ENCODE data around the gene SPEM1. TPM values are rescaled to one million over a fixed set of nuclear protein-coding genes. Genes with fewer than 3 reads are reported as not detected.

SPEM1 gene
- total and polyA plus RNA-seq, 8 donors = 0.20 TPM; not detected in 7

GRCh38 chr17:7429722-7430121 lies 9.6 kb downstream of the SPEM1 start:
- Histone ChIP-seq H3K27ac (no peak overlapping the region), H3K4me1 (peaks cover 0 to 2% (median 2%) of the 10 kb centered on the region in 4 donors), H3K4me3 (no peak overlapping the region), H3K36me3 (no peaks in the 10 kb centered on the region), H3K9me3 (no peaks in the 10 kb centered on the region), H3K27me3 (peaks cover 0 to 14% (median 0%) of the 10 kb centered on the region in 3 donors)
- 84 to 92% (median 89%) methylated on average over 8 to 10 of the region's 10 CpGs for WGBS, 5 donors
- intact Hi-C loops (cut with DNase I; ENCODE audit: low total_unique reads) = loop anchor here (10.0 kb wide), 1 partner anchor 65 kb away; no protein-coding TSS in a partner anchor
- no peak for TF ChIP-seq POLR2A (IDR thresholded peaks at IDR 0.05)
- no peak for DNase-seq

DNA sequence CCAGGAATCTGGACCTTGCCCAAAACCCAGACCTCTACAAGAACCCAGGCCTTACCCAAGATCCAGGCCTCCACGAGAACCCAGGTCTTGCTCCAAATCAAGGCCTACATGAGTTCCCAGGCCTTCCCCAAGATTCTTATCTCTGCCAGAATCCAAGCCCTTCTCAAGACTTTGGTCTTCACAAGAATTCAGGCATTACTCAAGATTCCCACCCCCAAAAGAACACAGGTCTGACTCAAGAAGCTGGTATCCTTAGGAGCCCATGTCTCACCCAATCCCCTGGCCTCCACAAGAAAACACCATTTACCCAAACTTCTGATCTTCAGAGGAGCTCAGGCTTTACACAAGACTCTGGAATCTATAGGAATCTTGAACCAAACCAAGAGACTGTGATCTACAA lies 11.1 kb downstream of the SPEM1 start:
- no peak for DNase-seq
- H3K27me3 ChIP-seq = peaks cover 0 to 30% (median 0%) of the 10 kb centered on the region in 3 donors
- no peak overlapping the region for H3K4me3 ChIP-seq
- peaks cover 2 to 17% (median 14%) of the 10 kb centered on the region in 4 donors for H3K4me1 ChIP-seq
- no peaks in the 10 kb centered on the region for H3K9me3 ChIP-seq
- intact Hi-C loops (cut with DNase I; ENCODE audit: low total_unique reads) = no loop called here
- TF ChIP-seq POLR2AphosphoS5 (IDR thresholded peaks at IDR 0.05) (no peak), POLR2A (IDR thresholded peaks at IDR 0.05) (no peak), EP300 (IDR thresholded peaks at IDR 0.05) (no peak)
- TF ChIP-seq, protein P1, sequence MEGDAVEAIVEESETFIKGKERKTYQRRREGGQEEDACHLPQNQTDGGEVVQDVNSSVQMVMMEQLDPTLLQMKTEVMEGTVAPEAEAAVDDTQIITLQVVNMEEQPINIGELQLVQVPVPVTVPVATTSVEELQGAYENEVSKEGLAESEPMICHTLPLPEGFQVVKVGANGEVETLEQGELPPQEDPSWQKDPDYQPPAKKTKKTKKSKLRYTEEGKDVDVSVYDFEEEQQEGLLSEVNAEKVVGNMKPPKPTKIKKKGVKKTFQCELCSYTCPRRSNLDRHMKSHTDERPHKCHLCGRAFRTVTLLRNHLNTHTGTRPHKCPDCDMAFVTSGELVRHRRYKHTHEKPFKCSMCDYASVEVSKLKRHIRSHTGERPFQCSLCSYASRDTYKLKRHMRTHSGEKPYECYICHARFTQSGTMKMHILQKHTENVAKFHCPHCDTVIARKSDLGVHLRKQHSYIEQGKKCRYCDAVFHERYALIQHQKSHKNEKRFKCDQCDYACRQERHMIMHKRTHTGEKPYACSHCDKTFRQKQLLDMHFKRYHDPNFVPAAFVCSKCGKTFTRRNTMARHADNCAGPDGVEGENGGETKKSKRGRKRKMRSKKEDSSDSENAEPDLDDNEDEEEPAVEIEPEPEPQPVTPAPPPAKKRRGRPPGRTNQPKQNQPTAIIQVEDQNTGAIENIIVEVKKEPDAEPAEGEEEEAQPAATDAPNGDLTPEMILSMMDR (IDR thresholded peaks at IDR 0.05) = no peak
- WGBS, 5 donors = 80 to 92% (median 89%) methylated on average over 1 of the region's 1 CpG
- no peaks in the 10 kb centered on the region for H3K36me3 ChIP-seq
- no peak overlapping the region for H3K27ac ChIP-seq

DNA sequence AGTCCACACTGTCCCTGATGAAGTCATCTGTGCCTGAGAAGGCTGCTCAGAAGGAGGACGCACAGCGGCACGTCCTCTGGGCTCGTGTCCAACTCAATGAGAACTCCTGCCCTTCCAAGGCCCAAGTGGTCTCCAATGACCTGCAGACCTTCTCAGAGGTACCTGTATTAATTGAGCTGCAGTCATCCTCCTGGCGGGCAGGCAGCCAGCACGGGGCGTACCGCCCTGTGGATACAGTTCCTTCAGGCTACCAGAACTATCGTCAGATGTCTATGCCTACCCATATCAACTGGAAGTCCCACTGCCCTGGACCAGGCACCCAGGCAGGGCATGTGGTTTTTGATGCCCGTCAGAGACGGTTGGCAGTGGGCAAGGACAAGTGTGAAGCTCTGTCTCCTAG lies 12.2 kb downstream of the SPEM1 start:
- no peak overlapping the region for H3K27ac ChIP-seq
- WGBS, 5 donors = 87 to 96% (median 93%) methylated on average over 11 of the region's 11 CpGs
- intact Hi-C loops (cut with DNase I; ENCODE audit: low total_unique reads) = no loop called here
- H3K36me3 ChIP-seq = no peaks in the 10 kb centered on the region
- TF ChIP-seq POLR2AphosphoS5 (IDR thresholded peaks at IDR 0.05) (no peak), EP300 (IDR thresholded peaks at IDR 0.05) (no peak), POLR2A (IDR thresholded peaks at IDR 0.05) (no peak)
- TF ChIP-seq, protein P1 (IDR thresholded peaks at IDR 0.05) = no peak
- H3K9me3 ChIP-seq = no peaks in the 10 kb centered on the region
- peaks cover 7 to 28% (median 25%) of the 10 kb centered on the region in 4 donors for H3K4me1 ChIP-seq
- no peak overlapping the region for H3K4me3 ChIP-seq
- DNase-seq = no peak
- peaks cover 0 to 39% (median 2%) of the 10 kb centered on the region in 3 donors for H3K27me3 ChIP-seq

DNA sequence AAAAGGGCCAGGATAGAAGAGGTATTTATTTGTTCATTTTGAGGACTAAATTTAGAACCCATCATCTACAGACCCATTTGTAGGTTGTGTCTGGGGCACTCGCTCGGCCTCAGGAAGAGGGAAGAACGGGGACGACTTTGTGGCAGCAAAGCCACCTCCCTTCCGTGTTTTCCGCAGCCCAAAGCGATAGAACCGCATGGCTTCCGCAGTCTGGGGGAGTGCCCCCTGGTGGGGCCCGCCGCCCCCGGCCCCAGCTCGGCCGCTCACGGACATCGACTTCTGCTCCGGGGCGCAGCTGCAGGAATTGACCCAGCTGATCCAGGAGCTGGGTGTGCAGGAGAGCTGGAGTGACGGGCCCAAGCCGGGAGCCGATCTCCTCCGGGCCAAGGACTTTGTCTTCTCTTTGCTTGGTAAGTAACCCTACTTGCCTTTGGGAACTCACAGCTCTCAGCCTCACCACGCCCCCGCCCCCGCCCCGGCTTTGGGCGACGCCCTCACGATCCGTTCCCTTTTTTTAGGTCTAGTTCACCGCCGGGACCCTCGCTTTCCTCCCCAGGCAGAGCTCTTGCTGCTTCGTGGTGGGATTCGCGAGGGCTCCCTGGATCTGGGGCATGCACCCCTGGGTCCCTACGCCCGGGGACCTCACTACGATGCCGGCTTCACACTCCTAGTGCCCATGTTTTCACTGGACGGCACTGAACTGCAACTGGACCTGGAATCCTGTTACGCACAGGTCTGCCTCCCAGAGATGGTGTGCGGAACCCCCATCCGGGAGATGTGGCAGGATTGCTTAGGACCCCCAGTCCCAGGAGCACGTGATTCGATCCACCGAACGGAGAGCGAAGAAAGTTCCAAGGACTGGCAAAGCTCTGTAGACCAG lies 15.8 kb downstream of the SPEM1 start:
- WGBS, 5 donors = 4 to 11% (median 5%) methylated on average over 30 to 49 of the region's 49 CpGs
- DNase-seq = peak; percentile 53 to 82
- Histone ChIP-seq H3K36me3 (no peaks in the 10 kb centered on the region), H3K4me3 (peak overlapping the region; percentile 47 to 62 (median 54)), H3K27me3 (peaks cover 11 to 75% (median 34%) of the 10 kb centered on the region in 3 donors), H3K4me1 (peaks cover 34 to 63% (median 60%) of the 10 kb centered on the region in 4 donors), H3K27ac (peak overlapping the region; percentile 79 to 90 (median 84)), H3K9me3 (no peaks in the 10 kb centered on the region)
- intact Hi-C loops (cut with DNase I; ENCODE audit: low total_unique reads) = loop anchor here (5.0 kb wide), 1 partner anchor 41 kb away; the partner anchor contains the start of gene ZBTB4
- no peak for TF ChIP-seq POLR2AphosphoS5 (IDR thresholded peaks at IDR 0.05)
- TF ChIP-seq, protein P1 (IDR thresholded peaks at IDR 0.05) = no peak
- no peak for TF ChIP-seq POLR2A (IDR thresholded peaks at IDR 0.05)

All from stomach (tissue), 9 donors.